Activated CD4-positive, alpha-beta memory T cell treated with anti-CD3 and anti-CD28 coated beads for 36 hours (primary cell): ENCODE results near the gene TBC1D8B. TPM values are rescaled to one million over a fixed set of nuclear protein-coding genes. Genes with fewer than 3 reads are reported as not detected.
"Not testable (repeated sequence)": the region's sequence is repeated elsewhere in the genome, so short reads cannot be mapped to it uniquely, and the experiment has no call there.

Experiments
- CTCF ChIA-PET: fragments of 350-600 bp; sonication (Branson Sonifier 250); formaldehyde crosslinking; loops from one replicate; lab custom pipeline; 2021; ENCODE audit warnings: antibody characterized with exemption, inconsistent platforms; lab: Charles Lee
- POLR2A ChIA-PET: fragments of 350-600 bp; sonication (Branson Sonifier 250); formaldehyde crosslinking; loops from one replicate; lab custom pipeline; 2021; ENCODE audit warnings: antibody characterized with exemption; lab: Charles Lee
- DNase-seq: peaks from one replicate; pipeline ENCODE4 v3.0.0-alpha.2; 2020
- H3K27ac Mint-ChIP-seq: one replicate; pipeline ENCODE4 v1.8.0; 2021; ENCODE audit warnings: mixed read lengths
- H3K27me3 Mint-ChIP-seq: one replicate; pipeline ENCODE4 v1.8.0; 2021; ENCODE audit warnings: mixed read lengths
- H3K36me3 Mint-ChIP-seq: one replicate; pipeline ENCODE4 v1.8.0; 2021; ENCODE audit warnings: mixed read lengths
- H3K4me1 Mint-ChIP-seq: one replicate; pipeline ENCODE4 v1.8.0; 2021; ENCODE audit warnings: low read depth, mixed read lengths
- H3K4me3 Mint-ChIP-seq: one replicate; pipeline ENCODE4 v1.8.0; 2021; ENCODE audit warnings: mild to moderate bottlenecking, mixed read lengths
- H3K9me3 Mint-ChIP-seq: one replicate; pipeline ENCODE4 v1.8.0; 2021; ENCODE audit warnings: mixed read lengths
- intact Hi-C: fragments of 100-400 bp; cut with micrococcal nuclease; formaldehyde crosslinking; loops from one replicate; pipeline ENCODE4 v1.15.1; 2023
- total RNA-seq, 2 experiments: library from RNA; stranded (reverse); gene quantifications; one replicate each; pipeline ENCODE4 v1.2.3, GENCODE V29; 2021

TBC1D8B gene
- total RNA-seq = 1 to 10 TPM; 1.4 to 2.2 TPM

GRCh38 chrX:106802388-106803275 lies at the start of gene TBC1D8B:
Gene TBC1D8B (plus strand): TSS chrX:106802673. CDS start chrX:106802854, 181 bp downstream.
- POLR2A ChIA-PET = no interaction called here
- DNase-seq = peak; percentile 42
- Mint-ChIP-seq H3K27me3 (peaks cover 19% of the 10 kb centered on the region), H3K4me3 (peak within 1 kb of the TSS; percentile 89), H3K27ac (no peak within 1 kb of the TSS), H3K9me3 (no peaks in the 10 kb centered on the region), H3K36me3 (no peaks in the 10 kb centered on the region), H3K4me1 (peaks cover 9% of the 10 kb centered on the region)
- CTCF ChIA-PET = interaction anchor here (1.0 kb wide), 1 partner anchor 152 kb away, joined by 3 read pairs; no protein-coding TSS in a partner anchor
- intact Hi-C loops = loop anchor here (5.0 kb wide), 1 partner anchor 190 kb away; the partner anchor contains the start of gene RADX

- POLR2A ChIA-PET, H3K4me3 Mint-ChIP-seq, CTCF ChIA-PET, H3K27ac Mint-ChIP-seq, DNase-seq, H3K27me3 Mint-ChIP-seq, H3K36me3 Mint-ChIP-seq, H3K4me1 Mint-ChIP-seq, H3K9me3 Mint-ChIP-seq, intact Hi-C loops: not testable (repeated sequence)
Observed at GRCh38 chrX:106769288-106769687, 33.2 kb upstream of the TBC1D8B start.

GRCh38 chrX:106774981-106775380 lies 27.5 kb upstream of the TBC1D8B start:
- CTCF ChIA-PET = no interaction called here
- H3K27me3 Mint-ChIP-seq = peaks cover 5% of the 10 kb centered on the region
- POLR2A ChIA-PET = no interaction called here

GRCh38 chrX:106780264-106780663 lies 22.2 kb upstream of the TBC1D8B start:
- H3K4me1 Mint-ChIP-seq = no peaks in the 10 kb centered on the region
- intact Hi-C loops = no loop called here
- ChIA-PET CTCF (no interaction called here), POLR2A (no interaction called here)
- no peak overlapping the region for H3K4me3 Mint-ChIP-seq
- peaks cover 2% of the 10 kb centered on the region for H3K27me3 Mint-ChIP-seq
- no peak for DNase-seq
- H3K27ac Mint-ChIP-seq = no peak overlapping the region
- no peaks in the 10 kb centered on the region for H3K36me3 Mint-ChIP-seq
- no peaks in the 10 kb centered on the region for H3K9me3 Mint-ChIP-seq

More at GRCh38 chrX:106774981-106775380, 27.5 kb upstream of the TBC1D8B start:
- H3K27ac Mint-ChIP-seq = no peak overlapping the region
- no peak for DNase-seq
- H3K36me3 Mint-ChIP-seq = no peaks in the 10 kb centered on the region
- intact Hi-C loops = no loop called here
- H3K9me3 Mint-ChIP-seq = no peaks in the 10 kb centered on the region
- H3K4me1 Mint-ChIP-seq = no peaks in the 10 kb centered on the region
- H3K4me3 Mint-ChIP-seq = no peak overlapping the region

- ChIA-PET CTCF (no interaction called here), POLR2A (no interaction called here)
- Mint-ChIP-seq H3K9me3 (no peaks in the 10 kb centered on the region), H3K4me3 (no peak overlapping the region), H3K36me3 (no peaks in the 10 kb centered on the region), H3K27ac (no peak overlapping the region), H3K4me1 (no peaks in the 10 kb centered on the region), H3K27me3 (peaks cover 2% of the 10 kb centered on the region)
- DNase-seq = no peak
- intact Hi-C loops = no loop called here
Observed at GRCh38 chrX:106780664-106781377, 21.7 kb upstream of the TBC1D8B start.

GRCh38 chrX:106783716-106784115 lies 18.8 kb upstream of the TBC1D8B start:
- ChIA-PET CTCF (no interaction called here), POLR2A (no interaction called here)
- Mint-ChIP-seq H3K36me3 (no peaks in the 10 kb centered on the region), H3K27ac (no peak overlapping the region), H3K9me3 (no peaks in the 10 kb centered on the region), H3K27me3 (peaks cover 2% of the 10 kb centered on the region), H3K4me1 (no peaks in the 10 kb centered on the region), H3K4me3 (no peak overlapping the region)
- no peak for DNase-seq
- intact Hi-C loops = no loop called here

- CTCF ChIA-PET = interaction anchor here (0.7 kb wide), 1 partner anchor 123 kb away, joined by 3 read pairs; no protein-coding TSS in a partner anchor
- intact Hi-C loops = loop anchor here (1.0 to 5.0 kb wide), 3 partner anchors 171 to 374 kb away; no protein-coding TSS in a partner anchor
- POLR2A ChIA-PET = no interaction called here
- Mint-ChIP-seq H3K4me1 (no peaks in the 10 kb centered on the region), H3K4me3 (no peak overlapping the region), H3K36me3 (no peaks in the 10 kb centered on the region), H3K27ac (no peak overlapping the region), H3K27me3 (no peaks in the 10 kb centered on the region), H3K9me3 (no peaks in the 10 kb centered on the region)
- no peak for DNase-seq
Observed at GRCh38 chrX:106791495-106791894, 11.0 kb upstream of the TBC1D8B start.

GRCh38 chrX:106802063-106802387 lies 448 bp upstream of the TBC1D8B start:
- Mint-ChIP-seq H3K4me1 (peaks cover 9% of the 10 kb centered on the region), H3K36me3 (no peaks in the 10 kb centered on the region), H3K27me3 (peaks cover 19% of the 10 kb centered on the region), H3K4me3 (peak overlapping the region; percentile 89), H3K27ac (no peak overlapping the region), H3K9me3 (no peaks in the 10 kb centered on the region)
- DNase-seq = no peak
- intact Hi-C loops = loop anchor here (5.0 kb wide), 1 partner anchor 190 kb away; the partner anchor contains the start of gene RADX
- ChIA-PET POLR2A (no interaction called here), CTCF (interaction anchor here (1.0 kb wide), 1 partner anchor 152 kb away, joined by 3 read pairs; no protein-coding TSS in a partner anchor)

GRCh38 chrX:106811131-106811910 lies 8.8 kb downstream of the TBC1D8B start:
- intact Hi-C loops = no loop called here
- H3K36me3 Mint-ChIP-seq = no peaks in the 10 kb centered on the region
- CTCF ChIA-PET = no interaction called here
- H3K4me1 Mint-ChIP-seq = no peaks in the 10 kb centered on the region
- H3K9me3 Mint-ChIP-seq = peaks cover 2% of the 10 kb centered on the region
- H3K27me3 Mint-ChIP-seq = no peaks in the 10 kb centered on the region
- POLR2A ChIA-PET = no interaction called here
- no peak overlapping the region for H3K27ac Mint-ChIP-seq
- DNase-seq = no peak
- H3K4me3 Mint-ChIP-seq = no peak overlapping the region

GRCh38 chrX:106812930-106813329 lies 10.5 kb downstream of the TBC1D8B start:
- H3K9me3 Mint-ChIP-seq, H3K4me1 Mint-ChIP-seq, H3K27me3 Mint-ChIP-seq, intact Hi-C loops, H3K36me3 Mint-ChIP-seq, CTCF ChIA-PET, H3K27ac Mint-ChIP-seq, H3K4me3 Mint-ChIP-seq, DNase-seq, POLR2A ChIA-PET: not testable (repeated sequence)

GRCh38 chrX:106814093-106814492 lies 11.6 kb downstream of the TBC1D8B start:
- H3K27me3 Mint-ChIP-seq, H3K27ac Mint-ChIP-seq, H3K4me3 Mint-ChIP-seq, H3K9me3 Mint-ChIP-seq, POLR2A ChIA-PET, DNase-seq, H3K4me1 Mint-ChIP-seq, H3K36me3 Mint-ChIP-seq, intact Hi-C loops, CTCF ChIA-PET: not testable (repeated sequence)
